CD14-positive monocyte (primary cell): ENCODE data around the gene TERC. TPM values are rescaled to one million over a fixed set of nuclear protein-coding genes. Genes with fewer than 3 reads are reported as not detected.

Experiments used
- DNase-seq, 3 donors: peaks; one replicate each; pipeline ENCODE4 v3.0.0-alpha.2; 2011 to 2022
- H2AFZ ChIP-seq: 2 replicates; pipeline ENCODE4 v1.6.0; 2012; ENCODE audit warnings: mild to moderate bottlenecking, low read depth, low read length, inconsistent platforms; ENCODE audit not compliant: insufficient read depth, poor library complexity, severe bottlenecking
- H3K27ac ChIP-seq, 2 donors: 1 replicate in 1 of 2; 2 replicates in 1 of 2; pipeline ENCODE4 v1.5.1; 2012 to 2013; ENCODE audit warnings: low read length in 2 of 2, control low read depth in 1 of 2, inconsistent platforms in 1 of 2, low read depth in 1 of 2, mild to moderate bottlenecking in 1 of 2
- H3K27me3 ChIP-seq, 2 donors: one replicate each; pipeline versions ENCODE4 v1.6.0 to v1.6.1; 2011 to 2013; ENCODE audit warnings: low read length in 2 of 2; ENCODE audit not compliant: control insufficient read depth in 2 of 2, insufficient read depth in 2 of 2
- H3K36me3 ChIP-seq, 2 donors: replicated peaks in 1 of 2; 1 replicate in 1 of 2; 2 replicates in 1 of 2; pipeline versions ENCODE4 v1.5.1 to v1.6.1; 2012 to 2013; ENCODE audit warnings: low read length in 2 of 2, control low read depth in 1 of 2, inconsistent platforms in 1 of 2, mild to moderate bottlenecking in 1 of 2; ENCODE audit not compliant: insufficient read depth in 2 of 2, control insufficient read depth in 1 of 2
- H3K4me1 ChIP-seq, 2 donors: 1 replicate in 1 of 2; 2 replicates in 1 of 2; pipeline versions ENCODE4 v1.5.1 to v1.6.1; 2012 to 2013; ENCODE audit warnings: low read length in 2 of 2, control low read depth in 1 of 2, inconsistent platforms in 1 of 2, mild to moderate bottlenecking in 1 of 2, moderate library complexity in 1 of 2; ENCODE audit not compliant: insufficient read depth in 2 of 2, control insufficient read depth in 1 of 2
- H3K4me2 ChIP-seq: replicated peaks from 2 replicates; pipeline ENCODE3; 2012; ENCODE audit warnings: low read length, moderate library complexity, mild to moderate bottlenecking; ENCODE audit not compliant: poor library complexity, severe bottlenecking; ENCODE audit errors: extremely low read depth
- H3K4me3 ChIP-seq, 3 experiments: fragments of 200-600 bp in 1 of 3; sonication (generic) in 1 of 3; replicated peaks in 1 of 3; 1 replicate in 2 of 3; 2 replicates in 1 of 3; pipeline ENCODE4 v1.5.1; 2011 to 2013; ENCODE audit warnings: low read length in 3 of 3, mild to moderate bottlenecking in 3 of 3, control low read depth in 2 of 3, low read depth in 2 of 3, inconsistent platforms in 1 of 3, moderate library complexity in 1 of 3
- H3K79me2 ChIP-seq: 2 replicates; pipeline ENCODE4 v1.6.0; 2012; ENCODE audit warnings: mild to moderate bottlenecking, control low read depth, inconsistent platforms, low read length, moderate library complexity; ENCODE audit not compliant: insufficient read depth
- H3K9ac ChIP-seq: 2 replicates; pipeline ENCODE4 v1.6.0; 2017; ENCODE audit warnings: low read length, mild to moderate bottlenecking; ENCODE audit not compliant: insufficient read depth, poor library complexity, severe bottlenecking
- H3K9me3 ChIP-seq, 2 donors: replicated peaks in 1 of 2; 1 replicate in 1 of 2; 2 replicates in 1 of 2; pipeline versions ENCODE4 v1.5.1 to v1.6.1; 2012 to 2013; ENCODE audit warnings: low read length in 2 of 2, control low read depth in 1 of 2; ENCODE audit not compliant: control insufficient read depth in 1 of 2, insufficient read depth in 1 of 2
- H4K20me1 ChIP-seq: 2 replicates; pipeline ENCODE4 v1.6.0; 2012; ENCODE audit warnings: mild to moderate bottlenecking, low read length, control low read depth, moderate library complexity; ENCODE audit not compliant: insufficient read depth
- H3K27ac Mint-ChIP-seq, 7 donors: one replicate each; pipeline ENCODE4 v1.8.0; 2020; ENCODE audit warnings: mild to moderate bottlenecking in 7 of 7, mixed read lengths in 7 of 7, moderate library complexity in 6 of 7, inconsistent platforms in 2 of 7
- H3K27me3 Mint-ChIP-seq, 3 donors: one replicate each; pipeline ENCODE4 v1.8.0; 2021 to 2022; ENCODE audit warnings: low read depth in 3 of 3, mild to moderate bottlenecking in 3 of 3, mixed read lengths in 3 of 3, moderate library complexity in 3 of 3, inconsistent platforms in 1 of 3
- H3K36me3 Mint-ChIP-seq, 2 donors: one replicate each; pipeline ENCODE4 v1.8.0; 2020; ENCODE audit warnings: mixed read lengths in 2 of 2, inconsistent platforms in 1 of 2, mild to moderate bottlenecking in 1 of 2
- H3K4me1 Mint-ChIP-seq: one replicate; pipeline ENCODE4 v1.8.0; 2020; ENCODE audit warnings: mild to moderate bottlenecking, mixed read lengths
- H3K4me3 Mint-ChIP-seq, 2 donors: one replicate each; pipeline ENCODE4 v1.8.0; 2020; ENCODE audit warnings: mild to moderate bottlenecking in 2 of 2, mixed read lengths in 2 of 2, moderate library complexity in 1 of 2
- H3K9me3 Mint-ChIP-seq, 7 donors: one replicate each; pipeline ENCODE4 v1.8.0; 2020 to 2022; ENCODE audit warnings: mixed read lengths in 7 of 7, mild to moderate bottlenecking in 6 of 7, moderate library complexity in 6 of 7, inconsistent platforms in 2 of 7
- CTCF ChIP-seq: fragments of 200-600 bp; IDR thresholded peaks from one replicate; pipeline ENCODE4 v1.8.0; 2022; ENCODE audit warnings: antibody characterized with exemption, mild to moderate bottlenecking
- WGBS: methylation state at CpG from one replicate; pipeline ENCODE4 v1.1.5; 2013; ENCODE audit warnings: missing lambda C conversion rate; ENCODE audit not compliant: insufficient coverage; 5-methylcytosine and 5-hydroxymethylcytosine counted together
- intact Hi-C, 2 donors: fragments of 100-400 bp; cut with micrococcal nuclease; formaldehyde crosslinking; loops; one replicate each; pipeline versions ENCODE4 v1.15.0 to v1.15.1; 2023
- polyA plus RNA-seq, 3 donors: library from polyadenylated mRNA; depleted of rRNA in 1 of 3; unstranded in 2 of 3; stranded (reverse) in 1 of 3; fragments of 300-500 nt in 2 of 3; fragments of >200 nt in 1 of 3; fragmentation: Illumina TruSeq in 2 of 3; gene quantifications; 1 replicate in 2 of 3; 2 replicates in 1 of 3; pipeline ENCODE4 v1.2.3, GENCODE V29; 2012 to 2021

The TERC gene
- polyA plus RNA-seq, 3 donors = 0.33 to 0.76 TPM; not detected in 1

DNA sequence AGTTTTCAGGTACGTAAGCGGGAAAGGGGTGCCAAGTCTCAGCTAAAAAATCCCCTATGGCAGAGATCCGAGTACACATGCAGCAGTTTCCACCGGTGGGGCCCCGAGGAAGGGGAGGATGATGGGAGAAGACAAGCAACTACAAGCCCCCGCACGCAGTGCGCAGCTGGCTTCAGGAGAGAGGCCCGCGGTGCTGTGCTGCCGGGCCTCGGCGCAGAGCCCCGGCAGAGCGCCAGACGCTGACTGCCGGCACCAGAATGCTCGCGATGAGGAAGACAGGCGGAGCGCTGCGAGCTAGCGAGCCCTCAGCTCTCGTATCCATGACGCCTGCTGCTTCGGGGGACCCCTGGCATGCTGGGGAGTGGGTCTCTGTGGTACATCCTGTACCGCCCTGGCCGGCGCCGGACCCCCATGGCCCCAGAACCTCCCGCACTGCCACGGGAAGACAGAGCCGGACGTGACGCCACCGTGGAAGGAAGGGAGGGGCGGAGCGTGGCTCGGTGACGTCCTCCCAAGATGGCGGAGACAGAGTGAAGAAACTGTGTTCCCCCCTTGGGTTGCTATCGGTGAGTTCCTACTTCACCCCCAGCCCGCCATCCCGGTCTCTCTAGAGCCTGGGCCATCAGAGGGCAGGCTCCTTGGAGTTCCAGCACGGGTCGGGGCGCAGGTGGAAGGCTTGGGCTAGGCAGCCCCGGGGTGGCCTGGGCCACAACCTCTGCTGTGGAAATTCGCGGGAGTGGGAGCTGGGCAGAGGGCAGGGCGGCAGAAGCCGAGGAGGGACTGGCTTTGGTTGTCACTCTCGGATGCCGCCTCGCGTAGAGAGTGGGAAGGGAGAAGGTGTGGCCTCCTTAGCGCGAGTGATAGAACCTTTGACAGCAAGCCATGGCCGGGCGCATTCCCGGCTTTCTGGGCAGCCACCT lies 8.3 kb upstream of the TERC start, which contains the start of gene MYNN:
MYNN (plus strand) TSS at position 500 of the 920 bp plus-strand sequence. CDS start 900 bp downstream, outside the sequence.
- Mint-ChIP-seq H3K4me3 (peak within 1 kb of the TSS; percentile 96 to 97), H3K27ac (peak within 1 kb of the TSS; percentile 98 to 99 (median 99)), H3K27me3 (peaks cover 0 to 4% (median 4%) of the 10 kb centered on the region in 3 donors), H3K4me1 (peaks cover 23% of the 10 kb centered on the region), H3K9me3 (peaks cover 0 to 4% (median 0%) of the 10 kb centered on the region in 7 donors), H3K36me3 (peaks cover 23 to 29% of the 10 kb centered on the region in 2 donors)
- under 1% methylated on average over 57 of the region's 61 CpGs for WGBS
- Histone ChIP-seq H3K27ac (peak within 1 kb of the TSS; percentile 92 to 97), H3K27me3 (no peaks in the 10 kb centered on the region), H3K79me2 (peaks cover 34% of the 10 kb centered on the region), H3K4me1 (peaks cover 10 to 24% of the 10 kb centered on the region in 2 donors), H4K20me1 (peaks cover 11% of the 10 kb centered on the region), H2AFZ (peak within 1 kb of the TSS; percentile 93), H3K36me3 (peaks cover 14 to 39% of the 10 kb centered on the region in 2 donors), H3K4me3 (peak within 1 kb of the TSS; percentile 75 to 99 (median 76)), H3K4me2 (peak within 1 kb of the TSS; percentile 90), H3K9me3 (no peaks in the 10 kb centered on the region), H3K9ac (peak within 1 kb of the TSS; percentile 95)
- peak; percentile 25 for TF ChIP-seq CTCF
- intact Hi-C loops = loop anchor here (5.0 kb wide), 1 partner anchor 584 kb away; the partner anchor contains the start of gene SKIL (in 2 of the 2)
- DNase-seq = peak; percentile 88 to 92 (median 91)

DNA sequence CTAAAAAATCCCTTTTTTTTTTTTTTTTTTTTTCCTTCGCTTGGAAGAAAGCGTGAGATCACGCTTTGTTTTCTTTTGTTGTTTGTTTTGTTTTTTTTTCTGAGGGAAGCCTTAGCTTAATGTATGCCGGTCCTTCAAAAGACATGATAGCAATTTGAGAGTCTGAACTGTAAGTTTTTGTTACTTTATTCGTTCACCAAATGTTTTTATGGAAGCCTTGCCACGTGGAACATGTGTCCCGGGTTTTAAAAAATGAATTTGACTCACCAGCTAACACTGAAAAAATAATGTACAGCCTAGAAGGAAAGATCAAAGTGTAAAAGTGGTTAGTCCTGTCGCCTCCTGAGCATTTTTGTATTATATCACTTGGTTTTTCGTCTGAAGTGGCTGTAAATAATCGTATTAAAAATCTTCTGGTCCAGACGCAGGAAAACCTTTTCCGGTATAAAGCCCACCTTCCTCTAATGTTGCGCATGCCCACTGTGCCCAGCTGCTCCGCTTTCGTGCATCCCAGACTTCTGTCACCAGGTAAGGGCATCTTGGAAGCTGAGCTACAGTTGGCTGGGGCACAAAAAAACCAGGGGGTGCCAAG lies 7.5 kb upstream of the TERC start:
- H4K20me1 ChIP-seq = peaks cover 7% of the 10 kb centered on the region
- H3K4me1 Mint-ChIP-seq = peaks cover 22% of the 10 kb centered on the region
- peak overlapping the region; percentile 98 to 99 (median 99) for H3K27ac Mint-ChIP-seq
- H3K4me3 Mint-ChIP-seq = peak overlapping the region; percentile 96 to 97
- peak overlapping the region; percentile 90 for H3K4me2 ChIP-seq
- no peaks in the 10 kb centered on the region for H3K27me3 ChIP-seq
- peak overlapping the region; percentile 93 for H2AFZ ChIP-seq
- H3K4me3 ChIP-seq = peak overlapping the region; percentile 75 to 99 (median 76)
- H3K79me2 ChIP-seq = peaks cover 34% of the 10 kb centered on the region
- peak overlapping the region; percentile 95 for H3K9ac ChIP-seq
- H3K27me3 Mint-ChIP-seq = peaks cover 0 to 4% (median 4%) of the 10 kb centered on the region in 3 donors
- no peak for TF ChIP-seq CTCF
- intact Hi-C loops = loop anchor here (5.0 kb wide), 1 partner anchor 585 kb away; the partner anchor contains the start of gene SKIL (in 2 of the 2)
- H3K9me3 ChIP-seq = no peaks in the 10 kb centered on the region
- H3K36me3 Mint-ChIP-seq = peaks cover 19 to 22% of the 10 kb centered on the region in 2 donors
- peaks cover 10 to 24% of the 10 kb centered on the region in 2 donors for H3K4me1 ChIP-seq
- DNase-seq = peak; percentile 47 to 67 (median 50)
- H3K9me3 Mint-ChIP-seq = peaks cover 0 to 4% (median 0%) of the 10 kb centered on the region in 7 donors
- peak overlapping the region; percentile 92 to 97 for H3K27ac ChIP-seq
- 0% methylated on average over 5 of the region's 15 CpGs for WGBS
- H3K36me3 ChIP-seq = peaks cover 9 to 32% of the 10 kb centered on the region in 2 donors
